A549 (cell line): ENCODE measurements around the gene EMP3.

Experiments
- CHD2 ChIP-seq: fragments of 150-350 bp; IDR thresholded peaks from 2 replicates; pipeline ENCODE4 v1.6.1; 2014; ENCODE audit warnings: low read length; ENCODE audit not compliant: partially characterized antibody
- CTCF ChIP-seq: fragments of >200 bp; sonication (Bioruptor Twin); formaldehyde crosslinking; IDR thresholded peaks from 3 replicates; pipeline ENCODE4 v1.5.1; 2016
- EP300 ChIP-seq, 2 experiments: fragments of >200 bp; sonication (Bioruptor Twin); formaldehyde crosslinking; IDR thresholded peaks; 2 replicates in 1 of 2; 3 replicates in 1 of 2; pipeline ENCODE4 v1.6.1; 2016 to 2017
- JUN ChIP-seq, 2 experiments: fragments of >200 bp; sonication (Bioruptor Twin); formaldehyde crosslinking; IDR thresholded peaks; 2 replicates in 1 of 2; 3 replicates in 1 of 2; pipeline ENCODE4 v1.6.1; 2016 to 2017
- MYC ChIP-seq: IDR thresholded peaks from 2 replicates; pipeline ENCODE4 v1.6.1; 2012; ENCODE audit warnings: mild to moderate bottlenecking, inconsistent platforms, low read length, improper control_type of control experiment, borderline replicate concordance
- POLR2A ChIP-seq: IDR thresholded peaks from 2 replicates; pipeline ENCODE4 v1.6.1; 2012; ENCODE audit warnings: mild to moderate bottlenecking, low read length
- RAD21 ChIP-seq, 2 experiments: fragments of >200 bp in 1 of 2; sonication (Bioruptor Twin) in 1 of 2; formaldehyde crosslinking in 1 of 2; IDR thresholded peaks in 1 of 2; conservative IDR thresholded peaks in 1 of 2; 2 replicates in 1 of 2; 3 replicates in 1 of 2; pipeline ENCODE4 v1.6.1; 2012 to 2018; ENCODE audit warnings: inconsistent platforms in 1 of 2
- RCOR1 ChIP-seq: fragments of 150-350 bp; IDR thresholded peaks from 2 replicates; pipeline ENCODE4 v1.6.1; 2014; ENCODE audit warnings: antibody characterized with exemption, low read length, low read depth
- ZC3H11A ChIP-seq: fragments of 450-650 bp; IDR thresholded peaks from 2 replicates; pipeline ENCODE4 v1.6.1; 2014; ENCODE audit warnings: antibody characterized with exemption, mild to moderate bottlenecking

GRCh38 chr19:48350856-48351255 lies 25.5 kb downstream of the EMP3 start:
- no peak for TF ChIP-seq RAD21 (conservative IDR thresholded peaks at IDR 0.05 in 1 of 2, IDR thresholded peaks at IDR 0.05 in 1 of 2)
- TF ChIP-seq CHD2: no peak
- TF ChIP-seq CTCF: no peak
- TF ChIP-seq EP300 (IDR thresholded peaks at IDR 0.05): no peak
- TF ChIP-seq JUN (IDR thresholded peaks at IDR 0.05): no peak
- TF ChIP-seq RCOR1: no peak
- TF ChIP-seq ZC3H11A: no peak
- no peak for TF ChIP-seq POLR2A
- no peak for TF ChIP-seq MYC
